Loucy (cell line): ENCODE data around the gene CCNH.

Source experiments
- H2AFZ ChIP-seq: fragments of 200-600 bp; sonication (generic); 2 replicates; pipeline ENCODE4 v1.6.0; 2016; ENCODE audit warnings: antibody characterized with exemption, mild to moderate bottlenecking, low read length, moderate library complexity
- H3F3A ChIP-seq: fragments of 200-600 bp; 2 replicates; pipeline ENCODE4 v1.6.0; 2016; ENCODE audit warnings: antibody characterized with exemption, low read depth, mild to moderate bottlenecking
- H3K27me3 ChIP-seq: fragments of 200-600 bp; sonication (generic); 2 replicates; pipeline ENCODE4 v1.6.1; 2014; ENCODE audit warnings: low read length, mild to moderate bottlenecking; ENCODE audit not compliant: insufficient read depth, poor library complexity, severe bottlenecking
- H3K36me3 ChIP-seq: fragments of 200-600 bp; sonication (generic); 2 replicates; pipeline ENCODE4 v1.6.1; 2016; ENCODE audit warnings: low read length; ENCODE audit not compliant: insufficient read depth
- H3K4me1 ChIP-seq: fragments of 200-600 bp; sonication (generic); 2 replicates; pipeline ENCODE4 v1.5.1; 2014; ENCODE audit warnings: low read length, mild to moderate bottlenecking; ENCODE audit not compliant: insufficient read depth, poor library complexity, severe bottlenecking
- H3K4me2 ChIP-seq: fragments of 200-600 bp; sonication (generic); 2 replicates; pipeline ENCODE4 v1.6.0; 2014; ENCODE audit warnings: antibody characterized with exemption, low read length, low read depth, mild to moderate bottlenecking; ENCODE audit not compliant: poor library complexity, severe bottlenecking
- H3K4me3 ChIP-seq: fragments of 200-600 bp; sonication (generic); 2 replicates; pipeline ENCODE4 v1.5.1; 2014; ENCODE audit warnings: low read length, mild to moderate bottlenecking, mixed read lengths; ENCODE audit not compliant: poor library complexity, severe bottlenecking
- H3K79me2 ChIP-seq: fragments of 200-600 bp; sonication (generic); 2 replicates; pipeline ENCODE4 v1.6.1; 2014; ENCODE audit warnings: low read length; ENCODE audit not compliant: insufficient read depth
- H3K9ac ChIP-seq: fragments of 200-600 bp; sonication (generic); 2 replicates; pipeline ENCODE4 v1.6.0; 2014; ENCODE audit warnings: mild to moderate bottlenecking, low read depth, low read length, moderate library complexity; ENCODE audit not compliant: poor library complexity, severe bottlenecking
- H3K9me2 ChIP-seq: fragments of 200-600 bp; sonication (generic); replicated peaks from 2 replicates; pipeline ENCODE4 v1.6.1; 2016; ENCODE audit warnings: low read depth, low read length, mixed read lengths
- H3K9me3 ChIP-seq: fragments of 200-600 bp; sonication (generic); 2 replicates; pipeline ENCODE4 v1.6.1; 2014; ENCODE audit warnings: mild to moderate bottlenecking, antibody characterized with exemption, low read length, low read depth; ENCODE audit not compliant: insufficient read depth
- H4K20me1 ChIP-seq: fragments of 200-600 bp; sonication (generic); 2 replicates; pipeline ENCODE4 v1.6.0; 2014; ENCODE audit warnings: antibody characterized with exemption, low read length, mild to moderate bottlenecking; ENCODE audit not compliant: insufficient read depth, poor library complexity, severe bottlenecking
- CTCF ChIP-seq: fragments of 200-600 bp; sonication (generic); conservative IDR thresholded peaks from 2 replicates; pipeline ENCODE4 v1.5.1; 2014; ENCODE audit warnings: mild to moderate bottlenecking, antibody characterized with exemption, low read length
- EZH2phosphoT487 ChIP-seq: fragments of 200-600 bp; IDR thresholded peaks from 2 replicates; pipeline ENCODE4 v1.6.1; 2018; ENCODE audit warnings: antibody characterized with exemption, mild to moderate bottlenecking, moderate library complexity, borderline replicate concordance

Gene CCNH

DNA sequence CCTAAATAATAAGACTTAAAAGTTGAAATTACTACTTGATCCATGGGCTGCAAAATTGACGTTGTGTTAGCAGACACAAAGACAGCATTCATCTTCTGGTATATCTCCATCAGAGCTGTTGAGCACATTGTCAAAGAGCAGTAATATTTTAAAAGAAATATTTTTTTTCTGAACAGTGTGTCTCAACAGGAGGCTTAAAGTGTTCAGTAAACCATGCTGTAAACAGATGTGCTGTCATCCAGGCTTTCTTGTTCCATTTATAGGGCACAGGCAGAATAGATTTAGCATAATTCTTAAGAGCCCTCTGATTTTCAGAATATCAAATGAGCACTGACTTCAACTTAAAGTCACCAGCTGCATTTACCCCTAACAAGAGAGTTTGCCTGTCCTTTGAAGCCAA lies 29.7 kb upstream of the CCNH start:
- Histone ChIP-seq H4K20me1 (no peaks in the 10 kb centered on the region), H3K9me2 (no peaks in the 10 kb centered on the region), H3K4me1 (no peaks in the 10 kb centered on the region), H3K9me3 (no peaks in the 10 kb centered on the region), H3K79me2 (no peaks in the 10 kb centered on the region), H3F3A (no peaks in the 10 kb centered on the region), H3K9ac (no peak overlapping the region), H3K27me3 (no peaks in the 10 kb centered on the region), H2AFZ (no peak overlapping the region), H3K4me2 (no peak overlapping the region), H3K36me3 (no peaks in the 10 kb centered on the region), H3K4me3 (no peak overlapping the region)
- TF ChIP-seq CTCF (no peak), EZH2phosphoT487 (no peak)

GRCh38 chr5:87438231-87438630 lies 25.5 kb upstream of the CCNH start:
- no peak overlapping the region for H3K4me2 ChIP-seq
- H3K9me2 ChIP-seq: no peaks in the 10 kb centered on the region
- no peak overlapping the region for H3K4me3 ChIP-seq
- H3K9ac ChIP-seq: no peak overlapping the region
- H3K36me3 ChIP-seq: no peaks in the 10 kb centered on the region
- no peaks in the 10 kb centered on the region for H3F3A ChIP-seq
- no peaks in the 10 kb centered on the region for H3K79me2 ChIP-seq
- no peaks in the 10 kb centered on the region for H3K4me1 ChIP-seq
- no peaks in the 10 kb centered on the region for H4K20me1 ChIP-seq
- TF ChIP-seq EZH2phosphoT487 (no peak), CTCF (no peak)
- H3K27me3 ChIP-seq: no peaks in the 10 kb centered on the region
- H2AFZ ChIP-seq: no peak overlapping the region
- H3K9me3 ChIP-seq: no peaks in the 10 kb centered on the region

DNA sequence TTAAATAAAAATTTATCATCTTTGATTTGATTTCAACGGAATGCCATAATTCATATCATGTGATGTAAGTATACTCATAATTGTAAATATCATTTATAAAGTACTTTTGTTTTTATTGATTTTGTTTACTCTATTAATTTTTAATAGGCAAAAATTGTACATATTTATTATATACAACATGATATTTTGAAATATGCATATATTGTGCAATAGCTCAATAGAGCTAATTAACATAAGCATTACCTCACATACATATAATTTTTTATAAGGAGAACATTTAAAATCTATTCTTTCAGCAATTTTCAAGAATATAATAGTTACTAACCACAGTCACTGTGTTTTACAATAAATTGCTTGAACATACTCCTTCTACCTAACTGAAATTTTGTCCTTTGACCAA lies 25.0 kb upstream of the CCNH start:
- Histone ChIP-seq H3K79me2 (no peaks in the 10 kb centered on the region), H3K9me2 (no peaks in the 10 kb centered on the region), H3K9me3 (no peaks in the 10 kb centered on the region), H4K20me1 (no peaks in the 10 kb centered on the region), H3F3A (no peaks in the 10 kb centered on the region), H3K27me3 (no peaks in the 10 kb centered on the region), H3K4me1 (no peaks in the 10 kb centered on the region), H3K4me3 (no peak overlapping the region), H3K9ac (no peak overlapping the region), H3K4me2 (no peak overlapping the region), H2AFZ (no peak overlapping the region), H3K36me3 (no peaks in the 10 kb centered on the region)
- TF ChIP-seq CTCF: no peak
- TF ChIP-seq EZH2phosphoT487: no peak
